Mammary epithelial cell (primary cell): ENCODE data around the gene MRPL9.

Source experiments
- EZH2 ChIP-seq: IDR thresholded peaks from 2 replicates; pipeline ENCODE4 v1.6.1; 2012; ENCODE audit warnings: low read length, inconsistent platforms, borderline replicate concordance
- TF ChIP-seq, protein P1 (sequence below), 2 donors: IDR thresholded peaks in 1 of 2; conservative IDR thresholded peaks in 1 of 2; 2 replicates each; pipeline ENCODE4 v1.5.1; 2011 to 2012; ENCODE audit warnings: inconsistent platforms in 2 of 2, low read length in 2 of 2, mild to moderate bottlenecking in 2 of 2, control low read depth in 1 of 2, low read depth in 1 of 2; ENCODE audit not compliant: insufficient read depth in 1 of 2; ENCODE audit errors: extremely low read depth in 1 of 2

DNA sequence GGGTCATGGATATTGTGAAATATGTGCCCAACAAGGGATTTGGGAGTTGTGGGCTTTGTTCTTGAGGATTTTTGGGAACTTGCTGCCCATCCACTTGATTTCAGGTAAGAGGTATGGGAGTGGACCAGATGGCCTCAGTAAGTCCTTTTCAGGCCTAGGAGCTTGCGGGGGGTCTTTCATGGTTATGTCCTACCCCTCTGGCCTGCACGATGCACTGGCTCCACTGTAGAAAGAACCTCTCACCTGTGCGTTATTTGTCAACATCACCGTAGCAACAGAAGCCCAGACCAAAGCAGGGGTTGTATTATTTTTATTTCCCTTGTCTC, 33.4 kb downstream of the MRPL9 start:
- TF ChIP-seq, protein P1, sequence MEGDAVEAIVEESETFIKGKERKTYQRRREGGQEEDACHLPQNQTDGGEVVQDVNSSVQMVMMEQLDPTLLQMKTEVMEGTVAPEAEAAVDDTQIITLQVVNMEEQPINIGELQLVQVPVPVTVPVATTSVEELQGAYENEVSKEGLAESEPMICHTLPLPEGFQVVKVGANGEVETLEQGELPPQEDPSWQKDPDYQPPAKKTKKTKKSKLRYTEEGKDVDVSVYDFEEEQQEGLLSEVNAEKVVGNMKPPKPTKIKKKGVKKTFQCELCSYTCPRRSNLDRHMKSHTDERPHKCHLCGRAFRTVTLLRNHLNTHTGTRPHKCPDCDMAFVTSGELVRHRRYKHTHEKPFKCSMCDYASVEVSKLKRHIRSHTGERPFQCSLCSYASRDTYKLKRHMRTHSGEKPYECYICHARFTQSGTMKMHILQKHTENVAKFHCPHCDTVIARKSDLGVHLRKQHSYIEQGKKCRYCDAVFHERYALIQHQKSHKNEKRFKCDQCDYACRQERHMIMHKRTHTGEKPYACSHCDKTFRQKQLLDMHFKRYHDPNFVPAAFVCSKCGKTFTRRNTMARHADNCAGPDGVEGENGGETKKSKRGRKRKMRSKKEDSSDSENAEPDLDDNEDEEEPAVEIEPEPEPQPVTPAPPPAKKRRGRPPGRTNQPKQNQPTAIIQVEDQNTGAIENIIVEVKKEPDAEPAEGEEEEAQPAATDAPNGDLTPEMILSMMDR (conservative IDR thresholded peaks at IDR 0.05 in 1 of 2, IDR thresholded peaks at IDR 0.05 in 1 of 2; ENCODE audit: extremely low read depth in 1 of 2, insufficient read depth in 1 of 2, low read depth in 1 of 2, low read length in 2 of 2), result no peak
- TF ChIP-seq EZH2, result no peak
